SU-DHL-6 (cell line): Measurements from ENCODE around the gene RAPGEF5.

ENCODE experiments used
- H2AFZ ChIP-seq: fragments of 200-600 bp; sonication (generic); 2 replicates; pipeline ENCODE4 v1.6.1; 2014; ENCODE audit warnings: low read depth, mild to moderate bottlenecking, moderate library complexity, mixed read lengths, antibody characterized with exemption, low read length; ENCODE audit not compliant: severe bottlenecking
- H3F3A ChIP-seq: fragments of 200-600 bp; shearing (Covaris generic); 2 replicates; pipeline ENCODE4 v1.6.0; 2016; ENCODE audit warnings: antibody characterized with exemption, mild to moderate bottlenecking; ENCODE audit not compliant: insufficient read depth
- H3K27ac ChIP-seq: fragments of 200-600 bp; sonication (generic); 2 replicates; pipeline ENCODE4 v1.5.1; 2016; ENCODE audit warnings: low read depth, mild to moderate bottlenecking, low read length, moderate library complexity, mixed read lengths
- H3K27me3 ChIP-seq: fragments of 200-600 bp; sonication (generic), shearing (Covaris generic); 2 replicates; pipeline ENCODE4 v1.6.0; 2014; ENCODE audit warnings: mild to moderate bottlenecking, low read length
- H3K36me3 ChIP-seq: fragments of 200-600 bp; sonication (generic); 2 replicates; pipeline ENCODE4 v1.6.1; 2014; ENCODE audit warnings: mild to moderate bottlenecking, low read length, mixed read lengths
- H3K4me2 ChIP-seq: fragments of 300-600, 200-600 bp; shearing (Covaris generic), sonication (generic); 2 replicates; pipeline ENCODE4 v1.6.0; 2014; ENCODE audit warnings: low read length, low read depth, mild to moderate bottlenecking; ENCODE audit not compliant: poor library complexity, severe bottlenecking
- H3K4me3 ChIP-seq: fragments of 200-600 bp; sonication (generic); 2 replicates; pipeline ENCODE4 v1.5.1; 2014; ENCODE audit warnings: antibody characterized with exemption, low read length, mild to moderate bottlenecking, mixed read lengths; ENCODE audit not compliant: insufficient read depth, poor library complexity, severe bottlenecking
- H3K79me2 ChIP-seq: fragments of 200-600 bp; sonication (generic); 2 replicates; pipeline ENCODE4 v1.6.1; 2014; ENCODE audit warnings: mild to moderate bottlenecking, low read length, moderate library complexity; ENCODE audit not compliant: insufficient read depth
- H3K9ac ChIP-seq: fragments of 200-600 bp; sonication (generic); 2 replicates; pipeline ENCODE4 v1.7.0; 2014; ENCODE audit warnings: mild to moderate bottlenecking, low read length
- H3K9me2 ChIP-seq: fragments of 200-600 bp; sonication (generic); replicated peaks from 2 replicates; pipeline ENCODE4 v1.6.1; 2014; ENCODE audit warnings: low read length; ENCODE audit not compliant: insufficient read depth
- H3K9me3 ChIP-seq: fragments of 200-600 bp; sonication (generic); 2 replicates; pipeline ENCODE4 v1.6.1; 2014; ENCODE audit warnings: low read length, mixed read lengths; ENCODE audit not compliant: insufficient read depth
- H4K20me1 ChIP-seq: fragments of 200-600 bp; sonication (generic); 2 replicates; pipeline ENCODE4 v1.6.1; 2014; ENCODE audit warnings: low read depth, mild to moderate bottlenecking, antibody characterized with exemption, low read length, moderate library complexity, mixed read lengths
- EZH2phosphoT487 ChIP-seq: fragments of 200-600 bp; sonication (generic), shearing (Covaris generic); conservative IDR thresholded peaks from 2 replicates; pipeline ENCODE4 v1.6.1; 2018; ENCODE audit warnings: mild to moderate bottlenecking, antibody characterized with exemption, low read length, moderate library complexity, mixed read lengths
- TF ChIP-seq, protein P1 (sequence below): fragments of 200-600 bp; sonication (generic); IDR thresholded peaks from one replicate; pipeline ENCODE4 v1.5.1; 2017; ENCODE audit warnings: antibody characterized with exemption, mild to moderate bottlenecking, low read length, moderate library complexity; ENCODE audit not compliant: insufficient read depth, poor library complexity, severe bottlenecking

Gene RAPGEF5

DNA sequence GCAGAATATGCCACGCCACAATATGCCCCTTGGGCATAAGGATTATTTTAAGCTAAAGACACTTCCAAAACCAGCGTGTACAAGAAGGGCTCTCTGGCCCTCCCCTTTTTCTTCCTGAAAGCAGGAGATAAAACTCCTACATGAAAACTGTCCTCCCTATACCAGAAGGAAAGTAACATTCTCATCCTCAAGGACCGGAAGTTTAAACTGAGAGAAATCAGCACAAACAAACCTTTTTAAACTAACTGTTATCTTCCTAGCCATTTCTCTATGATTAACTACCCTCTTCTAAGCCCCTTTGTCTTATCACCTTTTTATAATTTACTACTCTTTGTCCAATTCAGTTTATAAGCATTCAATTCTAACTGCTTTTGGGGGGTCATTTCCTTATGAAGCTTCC is 16.4 kb upstream of the RAPGEF5 start:
- TF ChIP-seq EZH2phosphoT487 = no peak
- TF ChIP-seq, protein P1, sequence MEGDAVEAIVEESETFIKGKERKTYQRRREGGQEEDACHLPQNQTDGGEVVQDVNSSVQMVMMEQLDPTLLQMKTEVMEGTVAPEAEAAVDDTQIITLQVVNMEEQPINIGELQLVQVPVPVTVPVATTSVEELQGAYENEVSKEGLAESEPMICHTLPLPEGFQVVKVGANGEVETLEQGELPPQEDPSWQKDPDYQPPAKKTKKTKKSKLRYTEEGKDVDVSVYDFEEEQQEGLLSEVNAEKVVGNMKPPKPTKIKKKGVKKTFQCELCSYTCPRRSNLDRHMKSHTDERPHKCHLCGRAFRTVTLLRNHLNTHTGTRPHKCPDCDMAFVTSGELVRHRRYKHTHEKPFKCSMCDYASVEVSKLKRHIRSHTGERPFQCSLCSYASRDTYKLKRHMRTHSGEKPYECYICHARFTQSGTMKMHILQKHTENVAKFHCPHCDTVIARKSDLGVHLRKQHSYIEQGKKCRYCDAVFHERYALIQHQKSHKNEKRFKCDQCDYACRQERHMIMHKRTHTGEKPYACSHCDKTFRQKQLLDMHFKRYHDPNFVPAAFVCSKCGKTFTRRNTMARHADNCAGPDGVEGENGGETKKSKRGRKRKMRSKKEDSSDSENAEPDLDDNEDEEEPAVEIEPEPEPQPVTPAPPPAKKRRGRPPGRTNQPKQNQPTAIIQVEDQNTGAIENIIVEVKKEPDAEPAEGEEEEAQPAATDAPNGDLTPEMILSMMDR = no peak

DNA sequence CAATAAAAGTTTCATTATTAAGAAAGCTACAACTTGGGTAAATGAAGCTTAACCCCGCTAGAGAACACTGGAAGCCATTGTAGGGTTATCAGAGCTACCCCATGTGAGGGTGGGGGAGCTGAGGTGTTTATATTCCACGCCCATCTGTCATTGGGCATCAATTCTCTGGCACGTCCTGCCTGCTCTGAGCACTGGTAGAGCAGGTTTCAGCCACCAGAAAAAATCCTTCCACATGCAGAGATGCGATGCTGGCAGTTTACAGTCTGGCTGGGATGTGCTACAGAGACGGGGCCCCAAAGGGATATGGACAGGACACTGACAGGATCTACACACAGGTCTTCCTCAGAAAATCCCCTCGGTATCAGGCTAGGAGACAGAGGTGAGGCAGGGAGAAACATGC is 15.9 kb upstream of the RAPGEF5 start:
- Histone ChIP-seq H3F3A (no peaks in the 10 kb centered on the region), H3K4me2 (no peak overlapping the region), H2AFZ (no peak overlapping the region), H3K4me3 (no peak overlapping the region), H3K79me2 (no peaks in the 10 kb centered on the region), H3K9me2 (no peaks in the 10 kb centered on the region), H3K27me3 (no peaks in the 10 kb centered on the region), H4K20me1 (no peaks in the 10 kb centered on the region), H3K9me3 (no peaks in the 10 kb centered on the region), H3K36me3 (no peaks in the 10 kb centered on the region), H3K9ac (no peak overlapping the region), H3K27ac (no peak overlapping the region)
- no peak for TF ChIP-seq EZH2phosphoT487
- TF ChIP-seq, protein P1 = no peak

More for the DNA sequence above, 16.4 kb upstream of the RAPGEF5 start:
- Histone ChIP-seq H3K4me2 (no peak overlapping the region), H3K9me2 (no peaks in the 10 kb centered on the region), H3K36me3 (no peaks in the 10 kb centered on the region), H3K4me3 (no peak overlapping the region), H3K9me3 (no peaks in the 10 kb centered on the region), H3K27me3 (no peaks in the 10 kb centered on the region), H3K9ac (no peak overlapping the region), H3K27ac (no peak overlapping the region), H3F3A (no peaks in the 10 kb centered on the region), H2AFZ (no peak overlapping the region), H3K79me2 (no peaks in the 10 kb centered on the region), H4K20me1 (no peaks in the 10 kb centered on the region)

DNA sequence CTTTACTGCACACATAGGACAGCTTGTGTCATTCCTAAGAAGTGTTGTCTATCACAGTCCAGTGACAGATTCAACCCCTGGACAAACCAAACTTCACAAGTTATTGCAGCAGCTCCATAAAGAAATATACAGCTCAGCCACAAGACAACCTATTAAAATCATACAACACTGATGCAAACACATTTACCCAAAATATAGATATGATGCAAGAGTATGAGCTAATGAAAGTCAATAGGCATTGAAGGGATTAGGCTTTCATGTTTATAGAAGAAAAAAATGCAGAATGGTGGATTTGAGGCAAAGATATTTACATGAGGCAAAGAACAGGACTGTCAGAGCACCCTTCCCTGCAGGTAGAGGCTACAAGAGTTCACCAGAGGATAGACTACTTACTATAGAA is 14.9 kb upstream of the RAPGEF5 start:
- Histone ChIP-seq H2AFZ (no peak overlapping the region), H3K27me3 (no peaks in the 10 kb centered on the region), H3K27ac (no peak overlapping the region), H3K4me2 (no peak overlapping the region), H3K9me3 (no peaks in the 10 kb centered on the region), H3K9me2 (no peaks in the 10 kb centered on the region), H3K36me3 (no peaks in the 10 kb centered on the region), H4K20me1 (no peaks in the 10 kb centered on the region), H3F3A (no peaks in the 10 kb centered on the region), H3K9ac (no peak overlapping the region), H3K79me2 (no peaks in the 10 kb centered on the region), H3K4me3 (no peak overlapping the region)
- TF ChIP-seq, protein P1 = no peak
- TF ChIP-seq EZH2phosphoT487 = no peak
